PC-9 (cell line): Measurements from ENCODE around the gene CAMTA1.

Experiments
- CTCF ChIP-seq: fragments of 200-600 bp; sonication (generic); conservative IDR thresholded peaks from 2 replicates; pipeline ENCODE4 v1.6.1; 2017; ENCODE audit warnings: mixed run types, antibody characterized with exemption, mild to moderate bottlenecking, moderate library complexity
- EZH2 ChIP-seq: fragments of 200-600 bp; sonication (generic); IDR thresholded peaks from 2 replicates; pipeline ENCODE4 v1.8.0; 2017; ENCODE audit warnings: antibody characterized with exemption, low read depth

GRCh38 chr1:7348580-7348979 lies 563.3 kb downstream of the CAMTA1 start:
- no peak for TF ChIP-seq CTCF
- no peak for TF ChIP-seq EZH2
